Peyer's patch (tissue), 4 donors: ENCODE results near the gene RFX3. TPM values are rescaled to one million over a fixed set of nuclear protein-coding genes. Genes with fewer than 3 reads are reported as not detected.

Experiments
- DNase-seq, 3 donors: peaks; one replicate each; pipeline ENCODE4 v3.0.0-alpha.2; 2017 to 2019
- H3K27ac ChIP-seq, 4 donors: fragments of 200-600 bp; sonication (generic); one replicate each; pipeline ENCODE4 v1.5.1; 2016 to 2019
- H3K27me3 ChIP-seq, 2 donors: fragments of 200-600 bp; sonication (generic); one replicate each; pipeline ENCODE4 v1.5.1; 2019
- H3K36me3 ChIP-seq, 3 donors: fragments of 200-600 bp; sonication (generic); one replicate each; pipeline ENCODE4 v1.5.1; 2016 to 2019
- H3K4me1 ChIP-seq, 4 donors: fragments of 200-600 bp; sonication (generic); one replicate each; pipeline ENCODE4 v1.5.1; 2016 to 2019
- H3K4me3 ChIP-seq, 4 donors: fragments of 200-600 bp; sonication (generic); 1 replicate in 3 of 4; 2 replicates in 1 of 4; pipeline ENCODE4 v1.5.1; 2016 to 2019; ENCODE audit warnings: mild to moderate bottlenecking in 1 of 4
- H3K9me3 ChIP-seq, 4 donors: fragments of 200-600 bp; sonication (generic); one replicate each; pipeline ENCODE4 v1.5.1; 2016 to 2019; ENCODE audit warnings: mild to moderate bottlenecking in 1 of 4
- POLR2A ChIP-seq, 2 donors: fragments of 450-650 bp; IDR thresholded peaks; one replicate each; pipeline ENCODE4 v1.5.1; 2017; ENCODE audit warnings: antibody characterized with exemption in 2 of 2, mild to moderate bottlenecking in 2 of 2, moderate library complexity in 2 of 2
- total RNA-seq, 4 donors: library from RNA; depleted of rRNA; stranded (reverse); fragments of >200 nt; gene quantifications; one replicate each; pipeline ENCODE4 v1.1.0, GENCODE V29; 2016
- TF ChIP-seq, protein P1 (sequence below), 6 experiments: fragments of 450-650 bp in 4 of 6; fragments of 200-600 bp in 2 of 6; sonication (generic) in 1 of 6; IDR thresholded peaks; one replicate each; pipeline ENCODE4 v1.5.1; 2017 to 2019; ENCODE audit warnings: antibody characterized with exemption in 6 of 6, mild to moderate bottlenecking in 3 of 6, moderate library complexity in 1 of 6

RFX3 gene
- total RNA-seq, 4 donors from 2014 or later: 3.9 to 31.4 (median 9.5) TPM

DNA sequence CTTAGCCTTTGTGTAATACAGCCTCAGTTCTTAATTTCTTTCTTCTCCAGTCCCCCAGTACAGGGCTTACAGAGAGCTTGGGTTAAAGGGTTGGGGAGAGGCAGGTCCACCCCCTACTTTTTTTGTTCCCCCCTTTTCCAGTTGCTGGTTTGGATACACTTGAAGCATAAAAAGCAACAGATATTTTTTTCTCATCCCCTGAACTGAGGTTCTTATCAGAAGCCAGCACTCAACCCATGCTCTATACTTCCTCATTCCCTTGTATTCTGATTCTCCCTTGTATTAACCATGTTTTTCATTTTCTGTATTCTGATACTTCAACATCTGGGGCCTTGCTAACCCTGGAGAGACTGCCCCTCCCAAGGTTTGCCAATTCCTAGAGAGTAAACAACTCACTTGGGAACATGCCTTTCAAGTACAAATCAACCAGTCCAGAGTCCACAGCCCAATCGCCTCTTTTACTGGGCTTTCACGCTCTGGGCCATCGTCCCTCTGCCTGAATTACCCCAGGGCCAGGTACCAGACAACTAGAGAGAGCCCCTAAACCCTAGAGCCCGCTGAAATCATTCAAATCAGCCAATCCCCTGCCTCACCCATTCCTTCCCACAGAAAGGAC is 348.5 kb downstream of the RFX3 start:
- Histone ChIP-seq H3K27me3 (no peaks in the 10 kb centered on the region), H3K4me3 (no peak overlapping the region), H3K27ac (no peak overlapping the region), H3K36me3 (no peaks in the 10 kb centered on the region), H3K9me3 (no peaks in the 10 kb centered on the region), H3K4me1 (peaks cover 0 to 4% (median 0%) of the 10 kb centered on the region in 4 donors)
- DNase-seq: no peak
- TF ChIP-seq POLR2A (IDR thresholded peaks at IDR 0.05): no peak
- TF ChIP-seq, protein P1, sequence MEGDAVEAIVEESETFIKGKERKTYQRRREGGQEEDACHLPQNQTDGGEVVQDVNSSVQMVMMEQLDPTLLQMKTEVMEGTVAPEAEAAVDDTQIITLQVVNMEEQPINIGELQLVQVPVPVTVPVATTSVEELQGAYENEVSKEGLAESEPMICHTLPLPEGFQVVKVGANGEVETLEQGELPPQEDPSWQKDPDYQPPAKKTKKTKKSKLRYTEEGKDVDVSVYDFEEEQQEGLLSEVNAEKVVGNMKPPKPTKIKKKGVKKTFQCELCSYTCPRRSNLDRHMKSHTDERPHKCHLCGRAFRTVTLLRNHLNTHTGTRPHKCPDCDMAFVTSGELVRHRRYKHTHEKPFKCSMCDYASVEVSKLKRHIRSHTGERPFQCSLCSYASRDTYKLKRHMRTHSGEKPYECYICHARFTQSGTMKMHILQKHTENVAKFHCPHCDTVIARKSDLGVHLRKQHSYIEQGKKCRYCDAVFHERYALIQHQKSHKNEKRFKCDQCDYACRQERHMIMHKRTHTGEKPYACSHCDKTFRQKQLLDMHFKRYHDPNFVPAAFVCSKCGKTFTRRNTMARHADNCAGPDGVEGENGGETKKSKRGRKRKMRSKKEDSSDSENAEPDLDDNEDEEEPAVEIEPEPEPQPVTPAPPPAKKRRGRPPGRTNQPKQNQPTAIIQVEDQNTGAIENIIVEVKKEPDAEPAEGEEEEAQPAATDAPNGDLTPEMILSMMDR (IDR thresholded peaks at IDR 0.05): no peak

GRCh38 chr9:3173374-3173773 is 352.4 kb downstream of the RFX3 start:
- Histone ChIP-seq H3K36me3 (no peaks in the 10 kb centered on the region), H3K4me3 (no peak overlapping the region), H3K9me3 (no peaks in the 10 kb centered on the region), H3K4me1 (no peaks in the 10 kb centered on the region), H3K27ac (no peak overlapping the region), H3K27me3 (no peaks in the 10 kb centered on the region)
- TF ChIP-seq POLR2A (IDR thresholded peaks at IDR 0.05): no peak
- TF ChIP-seq, protein P1 (IDR thresholded peaks at IDR 0.05): no peak
- DNase-seq: no peak

GRCh38 chr9:3170819-3171218 is 355.0 kb downstream of the RFX3 start:
- no peak for TF ChIP-seq POLR2A (IDR thresholded peaks at IDR 0.05)
- TF ChIP-seq, protein P1 (IDR thresholded peaks at IDR 0.05): no peak
- Histone ChIP-seq H3K4me1 (no peaks in the 10 kb centered on the region), H3K36me3 (no peaks in the 10 kb centered on the region), H3K4me3 (no peak overlapping the region), H3K9me3 (no peaks in the 10 kb centered on the region), H3K27ac (no peak overlapping the region), H3K27me3 (no peaks in the 10 kb centered on the region)
- no peak for DNase-seq
